Liver (tissue), 9 donors: ENCODE results near the gene TMOD2. TPM values are rescaled to one million over a fixed set of nuclear protein-coding genes. Genes with fewer than 3 reads are reported as not detected.

Source experiments
- DNase-seq: peaks from one replicate; pipeline ENCODE4 v3.0.0-alpha.2; 2017; ENCODE audit warnings: low spot score
- H3K27ac ChIP-seq, 2 donors: one replicate each; pipeline ENCODE4 v1.7.0; 2013; ENCODE audit warnings: inconsistent platforms in 2 of 2, low read length in 2 of 2, control low read depth in 1 of 2, low read depth in 1 of 2, mild to moderate bottlenecking in 1 of 2
- H3K27me3 ChIP-seq, 4 donors: one replicate each; pipeline versions ENCODE4 v1.6.1 to v1.7.0; 2013; ENCODE audit warnings: low read length in 3 of 4, inconsistent platforms in 1 of 4, mild to moderate bottlenecking in 1 of 4, moderate library complexity in 1 of 4; ENCODE audit not compliant: control insufficient read depth in 4 of 4, insufficient read depth in 4 of 4
- H3K36me3 ChIP-seq, 4 donors: one replicate each; pipeline versions ENCODE4 v1.6.1 to v1.7.0; 2013; ENCODE audit warnings: low read length in 3 of 4, mild to moderate bottlenecking in 3 of 4, low read depth in 1 of 4, moderate library complexity in 1 of 4; ENCODE audit not compliant: control insufficient read depth in 4 of 4, insufficient read depth in 3 of 4
- H3K4me1 ChIP-seq, 4 donors: one replicate each; pipeline versions ENCODE4 v1.6.1 to v1.7.0; 2013; ENCODE audit warnings: low read length in 3 of 4, mild to moderate bottlenecking in 3 of 4, moderate library complexity in 1 of 4; ENCODE audit not compliant: control insufficient read depth in 4 of 4, insufficient read depth in 4 of 4
- H3K4me3 ChIP-seq, 3 donors: one replicate each; pipeline versions ENCODE4 v1.6.1 to v1.7.0; 2013; ENCODE audit warnings: low read length in 3 of 3, control low read depth in 1 of 3, low read depth in 1 of 3, mild to moderate bottlenecking in 1 of 3
- H3K9ac ChIP-seq, 2 donors: one replicate each; pipeline ENCODE4 v1.7.0; 2013; ENCODE audit warnings: low read length in 2 of 2, mild to moderate bottlenecking in 2 of 2, moderate library complexity in 2 of 2, control low read depth in 1 of 2, low read depth in 1 of 2
- H3K9me3 ChIP-seq, 4 donors: one replicate each; pipeline versions ENCODE4 v1.6.1 to v1.7.0; 2013; ENCODE audit warnings: low read length in 3 of 4; ENCODE audit not compliant: control insufficient read depth in 4 of 4
- EGR1 ChIP-seq, 2 donors: IDR thresholded peaks; 2 replicates each; pipeline ENCODE4 v1.6.1; 2016 to 2018; ENCODE audit warnings: antibody characterized with exemption in 2 of 2, low read depth in 2 of 2
- FOXA1 ChIP-seq: IDR thresholded peaks from 2 replicates; pipeline ENCODE4 v1.6.1; 2016; ENCODE audit warnings: antibody characterized with exemption
- FOXA2 ChIP-seq: IDR thresholded peaks from 2 replicates; pipeline ENCODE4 v1.6.1; 2016; ENCODE audit warnings: antibody characterized with exemption
- GABPA ChIP-seq, 2 donors: IDR thresholded peaks in 1 of 2; conservative IDR thresholded peaks in 1 of 2; 2 replicates each; pipeline ENCODE4 v1.6.1; 2016; ENCODE audit warnings: antibody characterized with exemption in 2 of 2, mild to moderate bottlenecking in 1 of 2, moderate library complexity in 1 of 2
- HNF4A ChIP-seq, 2 donors: conservative IDR thresholded peaks; 2 replicates each; pipeline ENCODE4 v1.6.1; 2016; ENCODE audit warnings: antibody characterized with exemption in 2 of 2, mild to moderate bottlenecking in 2 of 2
- HNF4G ChIP-seq: IDR thresholded peaks from 2 replicates; pipeline ENCODE4 v1.6.1; 2016; ENCODE audit warnings: antibody characterized with exemption
- JUND ChIP-seq, 2 donors: IDR thresholded peaks; 2 replicates each; pipeline ENCODE4 v1.6.1; 2016; ENCODE audit warnings: antibody characterized with exemption in 2 of 2
- MAX ChIP-seq: IDR thresholded peaks from 2 replicates; pipeline ENCODE4 v1.6.1; 2016; ENCODE audit warnings: antibody characterized with exemption
- NR2F2 ChIP-seq: IDR thresholded peaks from 2 replicates; pipeline ENCODE4 v1.6.1; 2016; ENCODE audit warnings: antibody characterized with exemption
- RAD21 ChIP-seq, 2 donors: IDR thresholded peaks; 2 replicates each; pipeline ENCODE4 v1.6.1; 2016; ENCODE audit warnings: antibody characterized with exemption in 2 of 2, mild to moderate bottlenecking in 2 of 2
- REST ChIP-seq: IDR thresholded peaks from 2 replicates; pipeline ENCODE4 v1.6.1; 2016; ENCODE audit warnings: antibody characterized with exemption, mild to moderate bottlenecking
- RXRA ChIP-seq, 2 donors: IDR thresholded peaks; 2 replicates each; pipeline ENCODE4 v1.6.1; 2017 to 2018; ENCODE audit warnings: antibody characterized with exemption in 2 of 2, mild to moderate bottlenecking in 1 of 2
- SP1 ChIP-seq: IDR thresholded peaks from 2 replicates; pipeline ENCODE4 v1.6.1; 2018; ENCODE audit warnings: antibody characterized with exemption, mild to moderate bottlenecking
- TAF1 ChIP-seq: conservative IDR thresholded peaks from 2 replicates; pipeline ENCODE4 v1.6.1; 2016; ENCODE audit warnings: antibody characterized with exemption, mild to moderate bottlenecking
- YY1 ChIP-seq: IDR thresholded peaks from 2 replicates; pipeline ENCODE4 v1.6.1; 2016; ENCODE audit warnings: antibody characterized with exemption, mild to moderate bottlenecking
- ZBTB33 ChIP-seq: IDR thresholded peaks from 2 replicates; pipeline ENCODE4 v1.6.1; 2016; ENCODE audit warnings: antibody characterized with exemption
- WGBS: extraction: QIAGEN DNeasy Blood & Tissue Kit; methylation state at CpG from one replicate; pipeline ENCODE4 v1.1.7; 2013; 5-methylcytosine and 5-hydroxymethylcytosine counted together
- polyA plus RNA-seq, 2 donors: library from polyadenylated mRNA; stranded (reverse) in 1 of 2; unstranded in 1 of 2; fragments of 200-250 nt in 1 of 2; fragments of >200 nt in 1 of 2; fragmentation: Nextera tagmentation in 1 of 2; extraction: Ambion mirVana in 1 of 2; gene quantifications; one replicate each; pipeline versions ENCODE4 v1.2.1 to v1.2.3, GENCODE V29; 2013 to 2015
- total RNA-seq, 2 donors: library from RNA; depleted of rRNA; stranded (reverse); fragments of >200 nt; gene quantifications; one replicate each; pipeline ENCODE4 v1.2.3, GENCODE V29; 2014
- TF ChIP-seq, protein P1 (sequence below): IDR thresholded peaks from 2 replicates; pipeline ENCODE4 v1.6.1; 2016; ENCODE audit warnings: antibody characterized with exemption
- TF ChIP-seq, protein P2 (sequence below): fragments of 150-350 bp; IDR thresholded peaks from 2 replicates; pipeline ENCODE4 v1.5.1; 2017; ENCODE audit warnings: improper control_type of control experiment, low read depth, low read length; ENCODE audit not compliant: missing input control
- donor health status: healthy.
- donor health status: healthy.
- donor health status: healthy.
- donor health status: healthy.
- donor health status: healthy.

Gene TMOD2
- total and polyA plus RNA-seq, 4 donors, result 0.46 to 2.1 (median 1.1) TPM

DNA sequence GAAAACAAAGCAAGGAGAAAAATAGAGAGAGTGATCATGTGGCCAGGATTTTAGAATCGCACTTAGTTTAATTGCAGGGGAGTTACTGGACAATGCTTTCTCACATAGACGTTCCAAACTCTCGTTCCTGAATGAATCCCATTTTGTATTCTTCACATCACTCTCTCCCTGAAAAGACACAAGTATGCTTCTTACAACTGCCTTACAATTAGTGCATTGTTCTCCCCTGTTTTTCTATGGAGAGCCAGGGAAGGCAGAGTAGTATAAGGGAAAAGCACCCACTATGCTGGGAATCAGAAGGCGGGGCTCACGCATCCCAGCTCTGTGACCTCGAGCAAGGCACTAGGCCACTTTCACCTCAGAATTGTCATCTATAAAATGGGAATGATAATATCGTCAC lies 14.4 kb downstream of the TMOD2 start:
- H3K27ac ChIP-seq, result no peak overlapping the region
- TF ChIP-seq RAD21 (IDR thresholded peaks at IDR 0.05) (no peak), MAX (no peak), FOXA2 (no peak), HNF4G (no peak), JUND (IDR thresholded peaks at IDR 0.05) (no peak), FOXA1 (no peak), RXRA (IDR thresholded peaks at IDR 0.05) (no peak), REST (no peak), TAF1 (no peak), EGR1 (IDR thresholded peaks at IDR 0.05; ENCODE audit: low read depth in 2 of 2) (no peak), ZBTB33 (no peak), NR2F2 (no peak), HNF4A (conservative IDR thresholded peaks at IDR 0.05) (no peak), YY1 (no peak), SP1 (no peak), GABPA (IDR thresholded peaks at IDR 0.05 in 1 of 2, conservative IDR thresholded peaks at IDR 0.05 in 1 of 2) (no peak)
- TF ChIP-seq, protein P1, sequence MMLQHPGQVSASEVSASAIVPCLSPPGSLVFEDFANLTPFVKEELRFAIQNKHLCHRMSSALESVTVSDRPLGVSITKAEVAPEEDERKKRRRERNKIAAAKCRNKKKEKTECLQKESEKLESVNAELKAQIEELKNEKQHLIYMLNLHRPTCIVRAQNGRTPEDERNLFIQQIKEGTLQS, result no peak
- TF ChIP-seq, protein P2, sequence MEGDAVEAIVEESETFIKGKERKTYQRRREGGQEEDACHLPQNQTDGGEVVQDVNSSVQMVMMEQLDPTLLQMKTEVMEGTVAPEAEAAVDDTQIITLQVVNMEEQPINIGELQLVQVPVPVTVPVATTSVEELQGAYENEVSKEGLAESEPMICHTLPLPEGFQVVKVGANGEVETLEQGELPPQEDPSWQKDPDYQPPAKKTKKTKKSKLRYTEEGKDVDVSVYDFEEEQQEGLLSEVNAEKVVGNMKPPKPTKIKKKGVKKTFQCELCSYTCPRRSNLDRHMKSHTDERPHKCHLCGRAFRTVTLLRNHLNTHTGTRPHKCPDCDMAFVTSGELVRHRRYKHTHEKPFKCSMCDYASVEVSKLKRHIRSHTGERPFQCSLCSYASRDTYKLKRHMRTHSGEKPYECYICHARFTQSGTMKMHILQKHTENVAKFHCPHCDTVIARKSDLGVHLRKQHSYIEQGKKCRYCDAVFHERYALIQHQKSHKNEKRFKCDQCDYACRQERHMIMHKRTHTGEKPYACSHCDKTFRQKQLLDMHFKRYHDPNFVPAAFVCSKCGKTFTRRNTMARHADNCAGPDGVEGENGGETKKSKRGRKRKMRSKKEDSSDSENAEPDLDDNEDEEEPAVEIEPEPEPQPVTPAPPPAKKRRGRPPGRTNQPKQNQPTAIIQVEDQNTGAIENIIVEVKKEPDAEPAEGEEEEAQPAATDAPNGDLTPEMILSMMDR, result no peak
- no peak overlapping the region for H3K9ac ChIP-seq
- 93% methylated on average over 7 of the region's 7 CpGs for WGBS
- H3K4me3 ChIP-seq, result no peak overlapping the region
- H3K27me3 ChIP-seq, result no peaks in the 10 kb centered on the region
- no peaks in the 10 kb centered on the region for H3K36me3 ChIP-seq
- no peaks in the 10 kb centered on the region for H3K9me3 ChIP-seq
- DNase-seq, result no peak
- no peaks in the 10 kb centered on the region for H3K4me1 ChIP-seq
